NCI-H2196 treated with DMSO at 0.1 percent for 48 hours (cell line): ENCODE measurements around the gene GIMAP6.
"Not testable (repeated sequence)": the region's sequence is repeated elsewhere in the genome, so short reads cannot be mapped to it uniquely, and the experiment has no call there.

ENCODE experiments used
- DNase-seq: peaks from one replicate; lab custom pipeline; 2025; ENCODE audit not compliant: unreplicated experiment; lab: John Stamatoyannopoulos, UW

GIMAP6 gene

DNA sequence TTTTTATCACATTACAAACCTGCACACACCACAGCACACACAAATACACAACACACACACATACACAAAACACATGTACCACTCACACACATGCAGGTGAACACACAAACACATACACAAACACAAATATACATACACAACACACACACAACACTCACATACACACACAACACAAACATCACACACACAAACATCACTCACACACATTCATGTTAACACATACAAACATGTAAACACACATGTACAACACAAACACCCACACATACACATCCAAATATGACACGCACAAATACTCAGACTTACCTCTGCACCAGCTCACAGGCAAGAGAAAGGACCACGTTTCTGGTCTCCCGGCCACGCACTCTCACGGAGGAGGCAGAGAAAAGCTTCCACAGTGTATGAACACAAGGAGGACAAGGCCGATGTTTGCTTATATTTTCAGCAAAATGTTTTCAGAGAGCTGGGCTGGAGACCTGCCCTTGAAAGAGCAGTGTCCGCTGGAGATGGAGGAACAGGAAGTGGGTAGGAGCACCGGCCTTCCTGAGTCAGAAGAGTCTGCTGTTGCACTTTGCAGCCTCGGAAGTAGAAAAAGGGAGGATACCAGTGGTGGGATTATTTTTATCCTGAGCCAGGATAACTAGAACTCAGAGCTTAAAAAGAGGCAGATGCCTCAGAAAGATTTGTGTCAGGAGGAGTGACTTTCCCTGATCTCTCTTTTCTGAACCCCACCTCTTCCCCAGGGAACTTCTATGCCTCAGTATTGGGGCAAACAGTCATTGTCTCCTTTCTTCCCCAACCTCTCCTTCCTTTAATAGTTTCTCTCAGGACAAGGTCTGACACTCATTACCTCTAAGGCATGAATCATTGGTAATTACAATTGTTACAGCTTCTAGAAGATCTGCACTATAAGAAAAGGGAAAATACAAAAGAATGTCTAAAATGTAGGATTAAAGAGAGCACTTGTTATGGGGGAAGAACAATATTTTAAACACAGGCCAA is at the start of gene GIMAP6:
GIMAP6 (minus strand) TSS at position 520 of the 999 bp plus-strand sequence. CDS start 2,243 bp downstream, outside the sequence.
- no peak for DNase-seq

DNA sequence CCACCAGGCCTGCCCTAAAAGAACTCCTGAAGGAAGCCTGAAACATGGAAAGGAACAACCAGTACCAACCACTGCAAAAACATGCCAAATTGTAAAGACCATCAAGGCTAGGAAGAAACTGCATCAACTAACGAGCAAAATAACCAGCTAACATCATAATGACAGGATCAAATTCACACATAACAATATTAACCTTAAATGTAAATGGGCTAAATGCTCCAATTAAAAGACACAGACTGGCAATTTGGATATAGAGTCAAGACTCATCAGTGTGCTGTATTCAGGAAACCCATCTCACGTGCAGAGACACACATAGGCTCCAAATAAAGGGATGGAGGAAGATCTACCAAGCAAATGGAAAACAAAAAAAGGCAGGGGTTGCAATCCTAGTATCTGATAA is 48.2 kb upstream of the GIMAP6 start:
- not testable (repeated sequence) for DNase-seq

DNA sequence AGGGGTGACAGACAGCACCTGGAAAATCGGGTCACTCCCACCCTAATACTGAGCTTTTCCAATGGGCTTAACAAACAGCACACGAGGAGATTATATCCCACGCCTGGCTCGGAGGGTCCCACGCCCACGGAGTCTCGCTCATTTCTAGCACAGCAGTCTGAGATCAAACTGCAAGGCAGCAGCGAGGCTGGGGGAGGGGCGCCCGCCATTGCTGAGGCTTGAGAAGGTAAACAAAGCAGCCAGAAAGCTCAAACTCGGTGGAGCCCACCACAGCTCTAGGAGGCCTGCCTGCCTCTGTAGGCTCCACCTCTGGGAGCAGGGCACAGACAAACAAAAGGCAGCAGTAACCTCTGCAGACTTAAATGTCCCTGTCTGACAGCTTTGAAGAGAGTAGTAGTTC is 46.4 kb upstream of the GIMAP6 start:
- not testable (repeated sequence) for DNase-seq

DNA sequence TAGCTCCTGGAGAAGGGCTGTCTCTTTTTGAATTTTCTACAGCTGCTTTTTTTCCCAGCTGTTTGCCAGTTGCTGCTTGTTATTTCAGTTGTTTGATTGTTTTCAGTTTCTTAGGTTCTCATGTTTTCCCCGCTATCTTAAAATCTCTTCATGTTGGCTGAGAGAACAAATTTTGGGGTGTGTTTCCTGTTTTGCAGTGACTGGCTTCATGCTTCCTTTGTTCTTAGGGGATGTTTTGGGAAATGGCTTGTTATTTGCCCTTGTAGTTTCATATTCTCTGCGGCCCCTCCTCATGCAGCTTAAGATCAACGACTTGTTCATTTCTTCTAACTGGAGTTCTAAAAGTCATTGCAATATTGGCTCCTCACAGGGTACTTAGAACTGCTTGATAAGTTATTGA is 44.7 kb upstream of the GIMAP6 start:
- not testable (repeated sequence) for DNase-seq

DNA sequence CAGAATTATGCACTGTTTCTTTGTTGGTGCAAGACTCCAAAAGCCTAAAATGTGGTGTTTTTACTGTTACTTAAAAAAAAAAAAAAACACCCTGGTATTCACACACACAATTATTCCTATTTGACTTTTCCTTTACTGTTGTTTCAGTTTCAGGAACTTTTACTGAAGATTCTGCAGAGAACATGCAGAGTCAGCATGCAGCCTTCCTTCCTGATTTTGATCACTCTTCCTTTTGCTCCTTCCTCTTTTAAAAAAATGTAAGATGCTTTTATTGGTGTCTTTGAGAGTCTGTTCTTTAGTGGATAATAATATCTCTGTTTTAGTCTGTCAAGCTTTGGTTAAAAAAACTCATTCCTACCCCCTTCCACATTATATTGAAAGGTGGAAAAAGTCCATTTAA is 44.1 kb upstream of the GIMAP6 start:
- not testable (repeated sequence) for DNase-seq

DNA sequence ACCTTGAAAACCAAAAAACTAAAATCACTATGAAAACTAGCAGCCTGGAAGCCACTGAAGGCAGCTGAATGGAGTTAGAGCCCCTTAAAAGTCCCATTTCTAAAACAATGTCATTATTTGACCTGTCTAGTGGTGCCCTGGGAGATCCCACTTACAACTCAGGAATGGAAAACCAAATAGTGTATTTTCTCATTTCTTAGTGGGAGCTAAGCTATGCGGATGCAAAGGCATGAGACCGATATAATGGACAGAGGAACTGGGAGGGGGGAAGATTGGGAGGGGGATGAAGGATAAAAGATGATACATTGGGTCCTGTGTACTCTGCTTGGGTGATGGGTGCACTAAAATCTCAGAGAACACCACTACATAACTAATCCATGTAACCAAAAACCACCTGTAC is 43.5 kb upstream of the GIMAP6 start:
- no peak for DNase-seq

DNA sequence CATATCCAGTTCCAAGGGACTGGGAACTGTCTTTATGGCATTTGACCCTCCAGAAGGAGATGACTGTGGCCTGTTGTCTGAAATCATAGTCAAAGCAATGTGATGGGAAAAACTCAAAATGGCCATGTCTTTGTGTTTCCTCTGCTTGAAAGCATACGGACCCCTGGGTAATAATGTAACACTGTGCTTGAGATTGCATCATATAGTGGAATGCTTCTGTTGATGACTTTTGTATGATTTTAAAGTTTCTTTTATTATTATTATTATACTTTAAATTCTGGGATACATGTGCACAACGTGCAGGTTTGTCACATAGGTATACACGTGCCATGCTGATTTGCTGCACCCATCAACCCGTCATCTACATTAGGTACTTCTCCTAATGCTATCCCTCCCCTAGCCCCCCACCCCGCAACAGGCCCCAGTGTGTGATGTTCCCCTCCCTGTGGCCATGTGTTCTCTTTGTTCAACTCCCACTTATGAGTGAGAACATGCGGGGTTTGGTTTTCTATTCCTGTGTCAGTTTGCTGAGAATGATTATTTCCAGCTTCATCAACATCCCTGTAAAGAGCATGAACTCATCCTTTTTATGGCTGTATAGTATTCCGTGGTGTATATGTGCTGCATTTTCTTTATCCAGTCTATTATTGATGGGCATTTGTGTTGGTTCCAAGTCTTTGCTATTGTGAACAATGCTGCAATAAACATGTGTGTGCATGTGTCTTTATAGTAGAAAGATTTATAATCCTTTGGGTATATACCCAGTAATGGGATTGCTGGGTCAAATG is 39.8 kb upstream of the GIMAP6 start:
- DNase-seq = not testable (repeated sequence)

DNA sequence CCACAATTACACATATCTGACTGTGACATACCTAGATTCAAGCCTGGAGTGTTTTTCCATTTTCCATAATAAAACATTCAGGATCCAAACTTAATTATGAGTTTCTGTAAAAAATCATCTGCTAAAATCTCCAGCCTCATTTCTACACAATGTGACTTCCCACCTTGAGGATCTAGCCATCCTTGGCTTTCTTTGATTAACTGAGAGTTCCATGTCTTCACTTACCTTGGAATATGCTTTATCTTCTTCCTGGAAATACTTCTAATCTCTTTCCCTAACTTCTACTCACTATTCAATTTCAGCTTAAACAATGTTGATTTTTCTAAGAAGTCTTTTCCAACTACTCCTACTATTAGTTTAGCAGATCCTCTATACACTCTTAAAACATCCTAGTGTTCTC is 36.8 kb upstream of the GIMAP6 start:
- no peak for DNase-seq

DNA sequence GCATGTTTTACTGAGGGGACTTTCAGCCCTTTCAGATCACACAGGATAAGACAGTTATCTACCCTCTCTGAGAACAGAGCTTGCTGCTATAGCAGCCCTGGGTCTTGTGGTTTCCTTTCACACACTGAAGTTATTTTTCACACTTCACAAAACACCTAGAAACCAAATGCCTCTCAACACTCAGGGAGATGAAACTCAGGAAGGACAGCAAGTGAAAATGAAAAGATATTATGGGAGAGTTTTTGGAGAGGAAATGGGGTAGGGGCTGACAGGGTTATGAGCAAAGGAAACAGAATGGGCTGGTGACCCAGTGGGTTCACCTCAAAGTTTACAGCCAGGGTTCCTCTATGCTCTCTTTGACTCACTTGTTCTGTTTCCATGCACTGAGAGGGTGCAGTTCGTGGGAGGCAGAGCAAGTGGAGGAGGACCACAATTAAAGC is 36.3 kb upstream of the GIMAP6 start:
- no peak for DNase-seq

DNA sequence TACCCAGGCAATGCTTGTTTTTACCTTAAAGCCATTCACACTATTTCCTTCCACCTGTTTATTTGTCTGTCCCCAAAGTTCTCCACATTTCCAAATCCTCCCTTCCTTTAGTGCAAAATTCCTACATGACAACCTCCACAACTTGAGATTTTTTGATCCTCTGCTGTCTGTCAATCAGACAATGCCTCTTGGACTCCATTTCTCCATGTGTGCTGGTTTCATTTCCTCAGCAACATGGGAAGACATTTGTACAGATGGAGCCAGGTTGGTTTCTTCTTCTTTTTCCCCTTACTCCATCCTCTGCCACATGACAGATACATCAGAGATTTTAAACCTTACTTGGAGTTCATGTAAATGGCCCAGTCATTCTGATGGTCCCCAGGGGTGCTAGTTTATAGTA is 34.2 kb upstream of the GIMAP6 start:
- DNase-seq = no peak

DNA sequence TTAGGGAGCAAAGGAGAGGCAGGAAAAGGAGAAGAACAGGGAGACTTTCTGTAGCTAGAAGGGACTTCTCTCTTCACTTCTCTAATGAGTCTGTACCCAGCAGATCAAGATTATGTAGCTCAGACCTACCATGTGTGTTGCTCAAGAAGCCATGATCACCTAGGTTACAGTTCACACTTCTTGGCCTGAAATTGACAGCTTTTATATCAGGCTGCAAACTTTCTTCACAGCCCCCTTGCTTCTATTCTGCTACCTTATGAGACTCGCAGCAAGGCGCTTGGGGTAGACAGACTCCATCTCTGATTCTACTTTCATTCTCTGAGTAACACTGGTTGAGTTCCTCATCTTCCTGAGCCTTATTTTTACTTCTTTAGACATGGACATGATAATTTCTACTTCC is 33.7 kb upstream of the GIMAP6 start:
- no peak for DNase-seq

DNA sequence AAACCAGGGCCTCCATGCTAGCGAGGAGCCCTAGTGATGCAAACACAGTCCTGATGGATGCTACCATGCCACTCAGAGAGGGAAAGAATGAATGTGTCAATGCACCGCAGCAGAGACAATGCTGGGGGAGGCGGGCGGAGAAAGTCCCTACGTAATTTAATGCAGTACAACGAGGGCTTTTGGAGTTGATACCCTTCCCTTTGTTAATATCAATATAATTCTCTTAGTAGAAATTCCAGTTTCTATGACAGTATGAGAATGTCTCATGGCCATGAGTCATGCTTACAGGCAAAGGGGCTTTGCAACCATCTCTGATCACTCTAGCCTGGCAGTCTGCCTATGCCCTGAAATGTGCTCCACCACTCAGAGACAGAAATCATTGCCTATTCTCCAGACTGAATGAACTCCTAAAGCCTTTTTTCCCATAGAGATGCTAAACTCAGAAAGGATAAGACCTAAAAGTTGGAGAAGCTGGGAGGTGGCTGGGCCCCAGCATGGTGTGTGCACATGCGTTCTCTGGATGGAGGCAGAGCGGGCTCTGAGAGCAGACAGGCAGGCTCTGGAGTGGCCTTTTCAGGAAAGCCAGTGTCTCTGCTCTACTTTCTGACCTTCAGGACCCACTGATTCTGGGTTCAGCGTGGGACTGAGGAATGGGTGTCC is 33.0 kb upstream of the GIMAP6 start:
- no peak for DNase-seq

DNA sequence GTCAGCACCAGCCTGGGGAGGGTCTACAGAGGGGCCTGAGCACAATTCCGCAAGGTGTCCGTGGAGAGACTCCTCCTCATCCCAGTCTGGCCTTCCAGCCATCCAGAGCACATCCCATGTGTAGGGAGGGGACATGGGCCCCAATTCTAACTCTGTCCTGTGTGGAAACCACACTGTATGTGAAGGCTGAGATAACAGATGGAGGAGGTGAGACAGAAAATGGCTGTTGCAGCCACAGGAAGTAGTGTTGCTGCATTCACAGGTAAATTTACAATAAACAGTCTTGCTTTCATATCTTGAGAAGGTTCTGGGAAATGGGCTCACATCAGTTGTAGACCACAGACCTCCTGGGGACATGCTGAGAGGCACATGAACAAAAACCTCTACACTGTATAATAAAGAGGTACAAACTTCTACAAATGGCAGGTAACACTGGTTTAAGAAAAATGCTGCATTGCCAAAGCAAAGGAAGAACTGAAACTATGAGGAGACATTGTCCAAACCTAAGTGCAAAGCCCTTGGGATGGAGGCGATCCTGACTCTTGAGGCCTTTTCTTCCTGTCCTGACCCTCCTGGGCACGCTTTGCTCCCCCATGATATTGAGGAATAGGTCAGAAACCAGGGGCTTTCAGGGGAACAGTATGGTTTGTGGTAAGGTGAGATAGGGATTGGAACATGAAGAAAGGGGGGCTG is 31.8 kb upstream of the GIMAP6 start:
- DNase-seq = no peak

DNA sequence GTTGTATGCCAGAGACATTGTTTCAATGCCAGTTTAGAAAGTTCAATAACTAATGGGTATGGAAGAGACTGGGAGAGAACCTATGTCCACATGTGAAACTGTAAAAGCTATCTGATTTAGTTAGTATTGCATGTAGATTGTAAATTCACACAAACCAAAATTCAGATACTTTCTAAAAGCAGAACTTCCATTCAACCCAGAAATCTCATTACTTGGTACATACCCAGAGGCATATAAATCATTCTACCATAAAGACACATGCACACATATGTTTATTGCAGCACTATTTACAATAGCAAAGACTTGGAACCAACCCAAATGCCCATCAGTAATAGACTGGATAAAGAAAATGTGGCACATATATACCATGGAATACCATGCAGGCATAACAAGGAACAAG is 30.6 kb upstream of the GIMAP6 start:
- not testable (repeated sequence) for DNase-seq

DNA sequence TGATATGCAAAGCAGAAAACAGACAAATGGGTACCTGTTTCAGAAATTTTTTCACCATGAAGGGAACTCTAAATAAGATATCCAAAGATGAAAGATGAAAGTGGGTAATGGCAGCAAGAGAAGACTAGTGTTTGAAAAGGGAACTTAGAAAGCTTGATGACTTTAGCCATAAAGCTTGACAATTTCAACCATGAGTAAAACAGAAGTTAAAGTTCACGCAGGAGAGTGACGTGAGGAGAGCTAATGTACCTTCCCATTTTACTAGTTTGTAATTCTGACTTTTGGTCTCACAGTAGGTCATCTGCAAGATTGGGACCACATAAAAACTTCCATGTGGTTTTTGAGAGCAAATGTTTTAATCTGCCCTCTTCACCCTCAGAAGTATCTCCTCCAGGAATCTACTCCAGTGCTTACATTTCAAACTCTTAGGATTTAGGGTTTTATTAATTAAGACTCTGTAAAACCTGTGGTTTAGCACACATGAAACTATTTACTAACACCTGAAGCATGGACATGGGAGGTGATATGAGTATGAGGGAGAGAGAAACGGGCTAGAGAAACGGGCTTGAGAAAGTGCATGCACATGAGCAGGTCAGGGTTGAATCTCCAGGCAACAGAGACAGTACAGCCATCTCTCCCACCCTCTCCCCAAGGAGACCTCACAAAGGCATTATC is 28.9 kb upstream of the GIMAP6 start:
- DNase-seq = no peak

DNA sequence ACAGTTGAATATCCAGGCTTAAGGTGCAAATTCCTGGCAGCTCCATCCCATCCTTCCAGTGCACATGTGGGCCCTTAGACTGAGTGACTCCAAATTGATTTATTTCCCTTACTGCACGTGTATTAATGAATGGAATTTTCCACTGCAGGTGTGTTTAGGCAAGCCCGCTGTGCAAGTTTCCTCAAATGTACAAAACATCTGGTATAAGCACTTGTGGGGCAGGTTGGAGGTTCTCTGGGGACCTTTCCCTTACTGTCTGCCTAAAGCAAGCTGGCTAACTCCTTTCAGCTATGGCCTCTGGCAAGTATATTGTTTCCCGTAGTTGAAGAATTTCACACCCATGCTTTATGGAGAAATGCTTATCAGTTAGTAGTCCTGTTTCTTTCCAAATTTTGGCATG is 25.3 kb upstream of the GIMAP6 start:
- no peak for DNase-seq

DNA sequence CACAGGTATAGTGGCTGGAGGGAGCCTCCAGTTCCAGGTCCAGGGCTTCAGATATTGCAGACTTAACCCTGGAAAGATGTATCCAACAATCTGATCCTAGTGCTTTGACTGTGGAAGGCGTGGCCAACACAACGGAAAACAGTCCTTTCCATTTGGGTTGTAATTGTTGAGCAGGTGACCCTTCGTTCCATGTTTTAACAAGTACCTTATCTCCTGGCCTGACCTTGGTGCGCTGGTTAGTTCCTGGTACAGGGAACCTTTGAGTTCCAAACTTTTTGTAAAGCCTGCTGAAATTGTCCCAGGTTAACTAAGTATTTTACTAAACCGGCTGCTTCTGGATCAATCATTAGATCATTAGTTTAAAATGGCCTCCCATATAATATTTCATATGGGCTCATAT is 23.9 kb upstream of the GIMAP6 start:
- no peak for DNase-seq

DNA sequence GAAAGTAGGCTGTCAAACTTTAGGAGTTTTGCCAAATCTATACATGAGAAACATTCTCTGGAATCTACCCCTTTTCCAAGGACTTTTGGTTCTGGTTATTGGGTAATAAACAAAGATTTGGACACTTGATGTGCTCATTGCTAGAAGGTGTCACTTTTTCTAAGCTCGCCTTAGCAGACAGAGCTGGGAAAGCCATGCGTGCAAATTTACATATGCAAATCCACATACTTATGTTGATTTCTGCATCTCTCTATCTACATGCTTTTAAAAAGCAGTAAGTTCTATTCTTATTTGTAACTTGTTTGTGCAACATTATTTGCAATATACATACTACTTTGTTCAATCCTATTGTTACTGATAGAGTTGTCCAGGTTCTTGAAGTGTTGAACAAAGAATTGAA is 22.5 kb upstream of the GIMAP6 start:
- DNase-seq = no peak

DNA sequence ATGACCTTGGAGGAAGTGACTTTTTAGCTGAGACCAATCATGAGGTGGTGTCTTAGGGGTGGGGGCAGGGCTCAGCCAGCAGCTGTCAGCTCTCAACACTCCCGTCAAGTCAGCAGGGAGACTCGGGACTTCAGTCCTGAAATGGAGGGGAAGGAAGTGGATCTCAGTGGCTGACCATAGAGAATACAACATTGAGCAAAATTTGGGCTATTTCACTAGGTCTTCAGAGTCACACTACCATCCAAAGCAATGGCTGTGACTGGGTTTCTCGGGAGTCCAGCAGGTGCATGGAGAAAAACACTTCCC is 16.8 kb upstream of the GIMAP6 start:
- DNase-seq = no peak

DNA sequence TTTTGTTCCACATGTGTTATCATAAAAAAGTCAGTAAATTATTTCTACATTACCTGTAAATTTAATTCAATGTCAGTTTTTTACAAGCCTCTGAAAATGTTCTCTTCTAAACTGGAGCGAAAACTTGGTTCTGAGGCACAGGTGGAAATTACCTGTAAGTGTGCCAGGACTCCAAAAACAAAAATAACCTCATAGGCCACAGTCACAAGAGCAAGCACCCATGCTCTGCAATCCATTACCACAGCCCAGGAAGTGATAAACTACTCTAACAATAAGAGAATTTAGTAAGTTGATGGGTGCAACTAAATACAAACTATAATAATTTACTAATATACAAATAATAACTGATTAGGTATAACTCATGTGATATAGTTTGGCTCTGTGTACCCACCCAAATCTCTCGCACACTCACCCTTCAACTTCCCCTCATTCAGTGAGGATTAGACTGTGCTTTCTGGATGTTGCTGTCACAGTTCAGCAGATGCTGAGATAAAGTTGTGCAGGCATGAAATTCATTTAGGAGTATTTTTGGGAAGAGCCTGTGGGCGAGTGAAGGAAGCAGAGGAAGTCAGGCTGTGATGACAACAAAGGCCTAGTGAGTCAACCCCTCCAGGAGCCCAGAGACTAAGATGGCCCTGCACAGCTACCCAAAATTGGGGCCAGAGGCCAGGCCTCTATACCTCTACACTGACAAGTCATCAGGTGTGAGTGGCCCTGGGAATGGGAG is 16.3 kb upstream of the GIMAP6 start:
- no peak for DNase-seq
